C4-2B (cell line): ENCODE data around the gene G2E3.

ENCODE experiments used
- CTCF ChIP-seq: fragments of 450-650 bp; conservative IDR thresholded peaks from 2 replicates; pipeline ENCODE4 v1.5.1; 2017; ENCODE audit warnings: mild to moderate bottlenecking
- ZFX ChIP-seq: fragments of 450-650 bp; IDR thresholded peaks from 2 replicates; pipeline ENCODE4 v1.6.1; 2017

GRCh38 chr14:30658645-30659044 is 99.7 kb downstream of the G2E3 start:
- TF ChIP-seq CTCF (no peak), ZFX (no peak)
